Measurements from ENCODE around the gene TUBB.

The TUBB gene
- 154 to 1,455 (median 683) reads per million in 9 experiments for total RNA-seq

DNA sequence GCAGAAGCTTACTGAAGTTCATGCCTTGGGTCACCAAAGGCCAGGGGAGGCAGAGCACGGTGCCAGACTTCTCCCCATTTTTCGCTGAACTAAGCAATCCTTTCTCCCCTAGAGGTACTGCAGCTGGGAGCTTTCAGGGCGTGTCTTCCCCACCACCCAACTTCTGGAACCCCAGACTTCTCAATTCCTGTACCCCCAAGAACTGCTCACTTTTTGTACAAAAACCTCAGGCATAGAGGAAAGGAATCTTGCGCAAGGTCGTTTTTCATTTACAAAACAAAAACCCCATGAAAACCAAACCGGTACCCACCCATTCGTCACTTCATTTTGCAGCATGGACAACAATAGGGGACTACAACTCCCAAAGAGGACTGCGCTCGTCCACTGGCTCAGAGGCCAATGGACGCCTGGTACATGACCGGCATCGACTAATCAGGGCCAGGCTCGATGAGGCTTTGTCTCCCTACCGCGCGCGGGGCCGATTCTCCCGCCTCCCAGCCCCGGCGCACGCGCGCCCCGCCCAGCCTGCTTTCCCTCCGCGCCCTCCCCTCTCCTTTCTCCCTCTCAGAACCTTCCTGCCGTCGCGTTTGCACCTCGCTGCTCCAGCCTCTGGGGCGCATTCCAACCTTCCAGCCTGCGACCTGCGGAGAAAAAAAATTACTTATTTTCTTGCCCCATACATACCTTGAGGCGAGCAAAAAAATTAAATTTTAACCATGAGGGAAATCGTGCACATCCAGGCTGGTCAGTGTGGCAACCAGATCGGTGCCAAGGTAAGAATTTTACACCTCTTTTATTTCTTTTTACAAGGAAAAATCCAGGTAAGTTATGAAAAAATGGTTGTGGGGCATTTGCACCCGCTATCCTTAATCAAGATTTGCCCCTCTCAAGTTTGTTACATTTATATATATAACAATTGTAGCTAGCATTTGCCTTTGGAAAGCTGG is at the start of gene TUBB:
TSS of gene TUBB (plus strand) at position 562 of the 947 bp plus-strand sequence. CDS start at position 717, 155 bp downstream.
- H3K27ac Mint-ChIP-seq = peak within 1 kb of the TSS; percentile 81 to 91
- peak; percentile 86 to 91 (median 90) for DNase-seq
- H3K9me3 Mint-ChIP-seq = peaks cover 0 to 9% of the 10 kb centered on the region in 2 donors
- peak within 1 kb of the TSS; percentile 97 to 99 for H3K4me3 Mint-ChIP-seq
- H3K27me3 Mint-ChIP-seq = no peaks in the 10 kb centered on the region
- peak; percentile 59 for ATAC-seq (replicated peaks)
- H3K36me3 Mint-ChIP-seq (ENCODE audit: insufficient read depth) = peaks cover 64% of the 10 kb centered on the region
- H3K4me1 Mint-ChIP-seq (ENCODE audit: low read depth in 2 of 2) = peaks cover 46 to 57% of the 10 kb centered on the region in 2 donors

DNA sequence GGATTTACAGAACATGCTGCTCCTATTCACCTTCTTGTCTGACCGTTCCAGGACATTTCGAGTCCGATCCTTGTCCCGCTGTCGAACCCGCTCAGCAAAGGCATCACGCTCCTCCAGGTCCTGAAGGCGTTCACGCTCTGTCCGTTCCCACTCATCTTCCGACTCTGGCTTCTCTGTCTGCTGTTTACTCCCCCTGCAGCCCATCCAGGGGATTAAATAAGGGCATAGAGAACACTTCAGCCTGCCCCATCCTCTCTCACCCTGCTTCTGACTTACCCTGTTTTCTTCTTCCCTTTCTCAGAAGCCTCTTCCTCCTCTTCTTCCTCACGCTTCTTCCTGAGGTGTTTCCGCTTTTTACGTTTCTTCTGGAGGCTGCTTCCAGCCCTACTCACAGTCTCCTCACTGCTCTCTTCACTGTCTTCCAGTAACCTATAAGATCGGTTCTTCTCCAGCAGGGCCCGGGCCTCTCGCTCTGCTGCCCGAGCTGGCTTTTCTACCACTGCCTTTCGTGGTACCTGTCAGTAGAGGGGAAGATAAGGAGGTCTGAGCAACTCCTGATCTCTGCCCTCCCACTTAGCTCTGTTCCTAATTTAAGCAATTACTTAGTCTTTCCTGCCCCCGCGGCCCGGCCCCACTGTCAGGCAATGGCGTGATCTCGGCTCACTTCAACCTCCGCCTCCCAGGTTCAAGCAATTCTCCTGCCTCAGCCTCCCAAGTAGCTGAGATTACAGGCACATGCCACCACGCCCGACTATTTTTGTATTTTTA is 49.2 kb upstream of the TUBB start:
- peaks cover 23 to 26% of the 10 kb centered on the region in 2 donors for H3K4me1 Mint-ChIP-seq (ENCODE audit: low read depth in 2 of 2)
- peak overlapping the region; percentile 87 to 93 for H3K4me3 Mint-ChIP-seq
- DNase-seq (no peak), ATAC-seq (replicated peaks) (no peak)
- H3K36me3 Mint-ChIP-seq (ENCODE audit: insufficient read depth) = peaks cover 42% of the 10 kb centered on the region
- H3K27ac Mint-ChIP-seq = peak overlapping the region; percentile 32 to 80
- H3K9me3 Mint-ChIP-seq = no peaks in the 10 kb centered on the region
- H3K27me3 Mint-ChIP-seq = no peaks in the 10 kb centered on the region

GRCh38 chr6:30672445-30673253 is 47.5 kb upstream of the TUBB start, which contains the start of gene DHX16:
TSS of gene DHX16 (minus strand) at chr6:30673006. CDS start at chr6:30672841, 165 bp downstream.
- Mint-ChIP-seq H3K4me1 (ENCODE audit: low read depth in 2 of 2) (peaks cover 28 to 30% of the 10 kb centered on the region in 2 donors), H3K27me3 (no peaks in the 10 kb centered on the region), H3K9me3 (no peaks in the 10 kb centered on the region), H3K36me3 (ENCODE audit: insufficient read depth) (peaks cover 44% of the 10 kb centered on the region), H3K27ac (peak within 1 kb of the TSS; percentile 92 to 93), H3K4me3 (peak within 1 kb of the TSS; percentile 87 to 93)
- peak; percentile 79 for ATAC-seq (replicated peaks)
- DNase-seq = peak; percentile 83 to 88 (median 86)

- peaks cover 69% of the 10 kb centered on the region for H3K36me3 Mint-ChIP-seq (ENCODE audit: insufficient read depth)
- H3K4me3 Mint-ChIP-seq = no peak overlapping the region
- H3K9me3 Mint-ChIP-seq = no peaks in the 10 kb centered on the region
- H3K27me3 Mint-ChIP-seq = no peaks in the 10 kb centered on the region
- peak overlapping the region; percentile 66 to 81 for H3K27ac Mint-ChIP-seq
- no peak for DNase-seq
- ATAC-seq (replicated peaks) = no peak
- peaks cover 40 to 44% of the 10 kb centered on the region in 2 donors for H3K4me1 Mint-ChIP-seq (ENCODE audit: low read depth in 2 of 2)
These were observed 43.4 kb upstream of the TUBB start for GRCh38 chr6:30676660-30677285.

DNA sequence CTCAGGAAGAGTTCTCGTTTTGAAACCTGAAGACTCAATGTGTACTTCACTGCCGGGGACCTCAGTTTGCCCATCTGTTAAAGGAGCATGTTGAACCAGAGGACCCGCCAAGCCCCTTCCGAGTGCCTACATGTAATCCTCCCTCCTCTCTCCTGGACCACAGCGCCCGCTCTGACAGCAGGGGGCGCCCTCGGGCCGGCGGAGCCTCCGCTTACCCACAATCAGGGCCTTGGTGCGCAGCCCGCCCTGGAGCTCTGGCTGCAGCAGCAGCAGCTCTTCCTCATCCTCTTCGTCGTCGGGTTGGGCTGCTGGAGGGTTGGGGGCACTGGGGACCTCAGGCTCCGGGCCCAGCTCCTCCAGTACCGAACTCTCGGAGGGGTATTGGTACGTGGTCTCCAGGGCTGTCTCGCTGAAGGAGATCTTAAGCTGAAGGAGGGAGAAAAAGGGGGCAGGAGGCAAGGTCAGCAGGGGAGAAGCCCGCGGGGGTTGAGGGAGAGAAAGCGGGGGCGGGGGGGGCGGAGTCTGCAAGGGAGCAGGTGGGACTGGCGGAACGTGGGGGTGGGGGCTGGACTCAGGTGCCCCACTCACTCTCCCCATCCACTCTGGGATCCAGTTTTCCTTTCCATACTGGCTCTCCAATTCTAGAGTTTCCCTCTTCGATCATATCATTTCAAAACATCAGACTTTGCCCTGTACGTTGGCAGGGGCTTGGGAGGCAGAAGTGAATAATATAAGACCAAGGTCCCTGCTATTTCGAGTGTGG is 41.0 kb upstream of the TUBB start:
- ATAC-seq (replicated peaks) (peak; percentile 50), DNase-seq (peak; percentile 91 to 94 (median 92))
- H3K4me3 Mint-ChIP-seq = peak overlapping the region; percentile 87 to 97
- H3K27me3 Mint-ChIP-seq = no peaks in the 10 kb centered on the region
- peaks cover 40 to 47% of the 10 kb centered on the region in 2 donors for H3K4me1 Mint-ChIP-seq (ENCODE audit: low read depth in 2 of 2)
- peak overlapping the region; percentile 82 to 98 for H3K27ac Mint-ChIP-seq
- H3K9me3 Mint-ChIP-seq = no peaks in the 10 kb centered on the region
- peaks cover 76% of the 10 kb centered on the region for H3K36me3 Mint-ChIP-seq (ENCODE audit: insufficient read depth)

DNA sequence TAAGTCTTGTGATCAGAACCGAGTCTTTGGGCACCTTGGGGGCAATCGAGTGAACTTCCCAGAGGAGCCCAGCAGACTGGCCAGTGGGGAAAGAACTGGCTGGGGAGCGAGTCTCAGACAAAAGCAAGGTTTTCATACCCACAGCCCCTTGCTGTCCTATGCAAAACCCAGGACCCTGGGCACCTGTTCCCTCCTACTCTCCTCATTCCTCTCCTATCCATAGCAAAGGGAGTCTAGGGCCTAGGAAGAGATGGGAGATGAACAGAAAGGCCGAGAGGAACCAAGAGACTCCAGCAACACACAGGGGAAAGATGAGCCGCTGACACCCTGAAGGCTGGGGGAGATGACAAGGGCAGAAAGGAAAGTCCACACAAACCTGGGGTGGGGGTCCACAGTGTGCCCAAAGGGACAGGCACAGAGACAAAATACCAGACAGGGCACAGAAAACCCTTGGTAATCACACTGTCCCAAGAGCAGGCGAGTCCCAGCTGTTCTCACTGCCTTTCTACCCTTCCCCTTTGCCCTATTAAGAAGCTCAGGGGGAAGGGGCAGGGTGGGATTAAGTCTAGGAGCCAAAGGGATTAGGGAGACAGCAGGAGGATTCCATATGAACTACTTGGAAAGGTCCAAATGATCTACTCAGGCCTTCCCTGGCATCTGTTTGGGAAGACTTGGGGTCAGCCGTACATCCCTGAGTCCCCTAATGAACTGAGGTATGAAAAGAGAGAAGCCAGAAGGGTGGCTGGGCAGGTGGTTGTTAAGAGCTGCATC is 40.2 kb upstream of the TUBB start:
- Mint-ChIP-seq H3K27me3 (no peaks in the 10 kb centered on the region), H3K27ac (peak overlapping the region; percentile 82 to 98), H3K9me3 (no peaks in the 10 kb centered on the region), H3K4me1 (ENCODE audit: low read depth in 2 of 2) (peaks cover 42 to 52% of the 10 kb centered on the region in 2 donors), H3K36me3 (ENCODE audit: insufficient read depth) (peaks cover 80% of the 10 kb centered on the region), H3K4me3 (peak overlapping the region; percentile 87 to 97)
- ATAC-seq (replicated peaks) (no peak), DNase-seq (no peak)

DNA sequence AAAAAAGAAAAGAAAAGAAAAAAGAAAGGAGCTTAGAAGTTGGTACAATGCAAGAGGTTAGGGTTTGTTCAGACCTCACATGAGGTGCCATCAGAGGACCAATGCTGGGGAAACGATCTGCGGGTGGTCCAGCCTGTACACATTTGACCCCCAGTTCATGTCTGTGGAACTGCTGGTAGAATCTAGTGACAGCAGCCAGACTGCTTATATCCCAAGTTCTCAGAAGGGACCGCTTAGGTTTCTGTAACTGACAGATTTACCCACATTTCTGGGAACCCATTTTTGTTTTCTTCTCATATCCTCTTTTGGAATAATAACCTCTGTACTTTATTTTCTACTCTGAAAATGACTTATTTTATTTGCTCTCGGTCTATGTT is 38.4 kb upstream of the TUBB start:
- H3K4me3 Mint-ChIP-seq = peak overlapping the region; percentile 87 to 97
- DNase-seq (no peak), ATAC-seq (replicated peaks) (no peak)
- peak overlapping the region; percentile 96 to 98 for H3K27ac Mint-ChIP-seq
- peaks cover 73% of the 10 kb centered on the region for H3K36me3 Mint-ChIP-seq (ENCODE audit: insufficient read depth)
- peaks cover 45 to 62% of the 10 kb centered on the region in 2 donors for H3K4me1 Mint-ChIP-seq (ENCODE audit: low read depth in 2 of 2)
- no peaks in the 10 kb centered on the region for H3K27me3 Mint-ChIP-seq
- no peaks in the 10 kb centered on the region for H3K9me3 Mint-ChIP-seq

- peak overlapping the region; percentile 96 to 98 for H3K27ac Mint-ChIP-seq
- peaks cover 70% of the 10 kb centered on the region for H3K36me3 Mint-ChIP-seq (ENCODE audit: insufficient read depth)
- ATAC-seq (replicated peaks) = peak; percentile 77
- no peaks in the 10 kb centered on the region for H3K9me3 Mint-ChIP-seq
- H3K27me3 Mint-ChIP-seq = no peaks in the 10 kb centered on the region
- H3K4me1 Mint-ChIP-seq (ENCODE audit: low read depth in 2 of 2) = peaks cover 46 to 62% of the 10 kb centered on the region in 2 donors
- peak; percentile 82 to 85 (median 85) for DNase-seq
- H3K4me3 Mint-ChIP-seq = peak overlapping the region; percentile 87 to 97
These were observed 37.7 kb upstream of the TUBB start for GRCh38 chr6:30682143-30683117.

- H3K36me3 Mint-ChIP-seq (ENCODE audit: insufficient read depth) = peaks cover 61% of the 10 kb centered on the region
- peak overlapping the region; percentile 96 to 98 for H3K27ac Mint-ChIP-seq
- DNase-seq (no peak), ATAC-seq (replicated peaks) (no peak)
- peaks cover 54 to 71% of the 10 kb centered on the region in 2 donors for H3K4me1 Mint-ChIP-seq (ENCODE audit: low read depth in 2 of 2)
- H3K27me3 Mint-ChIP-seq = no peaks in the 10 kb centered on the region
- no peaks in the 10 kb centered on the region for H3K9me3 Mint-ChIP-seq
- H3K4me3 Mint-ChIP-seq = peak overlapping the region; percentile 87 to 97
These were observed 36.8 kb upstream of the TUBB start for GRCh38 chr6:30683183-30683979.

GRCh38 chr6:30683980-30684338 is 36.2 kb upstream of the TUBB start:
- Mint-ChIP-seq H3K27ac (peak overlapping the region; percentile 96 to 98), H3K27me3 (no peaks in the 10 kb centered on the region), H3K36me3 (ENCODE audit: insufficient read depth) (peaks cover 55% of the 10 kb centered on the region), H3K4me3 (peak overlapping the region; percentile 87 to 97), H3K9me3 (no peaks in the 10 kb centered on the region), H3K4me1 (ENCODE audit: low read depth in 2 of 2) (peaks cover 57 to 75% of the 10 kb centered on the region in 2 donors)
- DNase-seq = no peak
- ATAC-seq (replicated peaks) = no peak
